Suprapubic skin (tissue), 3 donors: ENCODE results near the gene RHEX.
"Not testable (repeated sequence)": the region's sequence is repeated elsewhere in the genome, so short reads cannot be mapped to it uniquely, and the experiment has no call there.

ENCODE experiments used
- POLR2AphosphoS5 ChIP-seq, 3 donors: sonication (generic); formaldehyde crosslinking; IDR thresholded peaks; one replicate each; pipeline ENCODE4 v1.6.1; 2017; ENCODE audit warnings: antibody characterized with exemption in 3 of 3
- TF ChIP-seq, protein P1 (sequence below), 2 donors: fragments of 200-600 bp in 1 of 2; fragments of 450-650 bp in 1 of 2; sonication (generic) in 1 of 2; IDR thresholded peaks; one replicate each; pipeline ENCODE4 v1.5.1; 2016 to 2019; ENCODE audit warnings: antibody characterized with exemption in 2 of 2, mild to moderate bottlenecking in 1 of 2, moderate library complexity in 1 of 2

GRCh38 chr1:206053616-206054015 is 643 bp downstream of the RHEX start:
- TF ChIP-seq, protein P1, sequence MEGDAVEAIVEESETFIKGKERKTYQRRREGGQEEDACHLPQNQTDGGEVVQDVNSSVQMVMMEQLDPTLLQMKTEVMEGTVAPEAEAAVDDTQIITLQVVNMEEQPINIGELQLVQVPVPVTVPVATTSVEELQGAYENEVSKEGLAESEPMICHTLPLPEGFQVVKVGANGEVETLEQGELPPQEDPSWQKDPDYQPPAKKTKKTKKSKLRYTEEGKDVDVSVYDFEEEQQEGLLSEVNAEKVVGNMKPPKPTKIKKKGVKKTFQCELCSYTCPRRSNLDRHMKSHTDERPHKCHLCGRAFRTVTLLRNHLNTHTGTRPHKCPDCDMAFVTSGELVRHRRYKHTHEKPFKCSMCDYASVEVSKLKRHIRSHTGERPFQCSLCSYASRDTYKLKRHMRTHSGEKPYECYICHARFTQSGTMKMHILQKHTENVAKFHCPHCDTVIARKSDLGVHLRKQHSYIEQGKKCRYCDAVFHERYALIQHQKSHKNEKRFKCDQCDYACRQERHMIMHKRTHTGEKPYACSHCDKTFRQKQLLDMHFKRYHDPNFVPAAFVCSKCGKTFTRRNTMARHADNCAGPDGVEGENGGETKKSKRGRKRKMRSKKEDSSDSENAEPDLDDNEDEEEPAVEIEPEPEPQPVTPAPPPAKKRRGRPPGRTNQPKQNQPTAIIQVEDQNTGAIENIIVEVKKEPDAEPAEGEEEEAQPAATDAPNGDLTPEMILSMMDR (IDR thresholded peaks at IDR 0.05) = not testable (repeated sequence)
- TF ChIP-seq POLR2AphosphoS5 (IDR thresholded peaks at IDR 0.05) = not testable (repeated sequence)
